Measurements from ENCODE around the gene FNDC3A.

DNA sequence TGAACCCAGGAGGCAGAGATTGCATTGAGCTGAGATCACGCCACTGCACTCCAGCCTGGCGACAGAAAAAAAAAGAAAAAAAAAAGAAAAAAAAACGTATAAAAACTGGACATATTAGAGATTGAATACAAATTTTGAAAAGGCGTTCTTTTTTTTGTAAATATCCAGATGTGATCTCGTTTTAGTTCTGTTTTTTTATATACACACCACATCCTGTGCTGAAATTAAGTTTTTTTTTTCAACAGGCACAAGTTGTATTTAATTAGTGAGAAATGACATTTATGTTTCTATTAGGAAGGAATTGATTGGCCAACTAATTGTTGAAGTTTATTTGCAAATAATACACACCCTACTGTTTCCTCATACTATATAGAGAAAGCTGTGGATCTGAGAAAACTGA lies 275.6 kb downstream of the FNDC3A start:
- TF ChIP-seq, protein P1, sequence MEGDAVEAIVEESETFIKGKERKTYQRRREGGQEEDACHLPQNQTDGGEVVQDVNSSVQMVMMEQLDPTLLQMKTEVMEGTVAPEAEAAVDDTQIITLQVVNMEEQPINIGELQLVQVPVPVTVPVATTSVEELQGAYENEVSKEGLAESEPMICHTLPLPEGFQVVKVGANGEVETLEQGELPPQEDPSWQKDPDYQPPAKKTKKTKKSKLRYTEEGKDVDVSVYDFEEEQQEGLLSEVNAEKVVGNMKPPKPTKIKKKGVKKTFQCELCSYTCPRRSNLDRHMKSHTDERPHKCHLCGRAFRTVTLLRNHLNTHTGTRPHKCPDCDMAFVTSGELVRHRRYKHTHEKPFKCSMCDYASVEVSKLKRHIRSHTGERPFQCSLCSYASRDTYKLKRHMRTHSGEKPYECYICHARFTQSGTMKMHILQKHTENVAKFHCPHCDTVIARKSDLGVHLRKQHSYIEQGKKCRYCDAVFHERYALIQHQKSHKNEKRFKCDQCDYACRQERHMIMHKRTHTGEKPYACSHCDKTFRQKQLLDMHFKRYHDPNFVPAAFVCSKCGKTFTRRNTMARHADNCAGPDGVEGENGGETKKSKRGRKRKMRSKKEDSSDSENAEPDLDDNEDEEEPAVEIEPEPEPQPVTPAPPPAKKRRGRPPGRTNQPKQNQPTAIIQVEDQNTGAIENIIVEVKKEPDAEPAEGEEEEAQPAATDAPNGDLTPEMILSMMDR (IDR thresholded peaks at IDR 0.05; ENCODE audit: insufficient read depth, low read length, poor library complexity, severe bottlenecking), result no peak
- TF ChIP-seq EZH2phosphoT487 (conservative IDR thresholded peaks at IDR 0.05; ENCODE audit: low read length), result no peak
